Measurements from ENCODE around the gene UCN.

Gene UCN

GRCh38 chr2:27315122-27315521, 6.9 kb upstream of the UCN start:
- H3K9ac ChIP-seq (ENCODE audit: low read length in 5 of 5), result no peak overlapping the region
- no peaks in the 10 kb centered on the region for H3K27me3 ChIP-seq (ENCODE audit: control insufficient read depth in 5 of 5, insufficient read depth in 4 of 5, low read length in 5 of 5)
- no peak overlapping the region for H3K27ac ChIP-seq (ENCODE audit: low read depth, low read length)
- peaks cover 0 to 9% (median 0%) of the 10 kb centered on the region in 5 donors for H3K4me1 ChIP-seq (ENCODE audit: control insufficient read depth in 5 of 5, insufficient read depth in 5 of 5, low read length in 5 of 5)
- H3K4me3 ChIP-seq (ENCODE audit: low read depth in 1 of 5, low read length in 5 of 5), result no peak overlapping the region
- peaks cover 0 to 36% (median 22%) of the 10 kb centered on the region in 5 donors for H3K36me3 ChIP-seq (ENCODE audit: control insufficient read depth in 5 of 5, insufficient read depth in 5 of 5, low read length in 5 of 5)
- H3K9me3 ChIP-seq (ENCODE audit: control insufficient read depth in 5 of 5, low read length in 5 of 5), result no peaks in the 10 kb centered on the region

GRCh38 chr2:27314709-27315108, 6.5 kb upstream of the UCN start:
- Histone ChIP-seq H3K27me3 (ENCODE audit: control insufficient read depth in 5 of 5, insufficient read depth in 4 of 5, low read length in 5 of 5) (no peaks in the 10 kb centered on the region), H3K4me1 (ENCODE audit: control insufficient read depth in 5 of 5, insufficient read depth in 5 of 5, low read length in 5 of 5) (peaks cover 0 to 9% (median 0%) of the 10 kb centered on the region in 5 donors), H3K27ac (ENCODE audit: low read depth, low read length) (no peak overlapping the region), H3K9ac (ENCODE audit: low read length in 5 of 5) (no peak overlapping the region), H3K36me3 (ENCODE audit: control insufficient read depth in 5 of 5, insufficient read depth in 5 of 5, low read length in 5 of 5) (peaks cover 0 to 39% (median 24%) of the 10 kb centered on the region in 5 donors), H3K4me3 (ENCODE audit: low read depth in 1 of 5, low read length in 5 of 5) (no peak overlapping the region), H3K9me3 (ENCODE audit: control insufficient read depth in 5 of 5, low read length in 5 of 5) (no peaks in the 10 kb centered on the region)

GRCh38 chr2:27313882-27314645, 5.8 kb upstream of the UCN start:
- no peaks in the 10 kb centered on the region for H3K27me3 ChIP-seq (ENCODE audit: control insufficient read depth in 5 of 5, insufficient read depth in 4 of 5, low read length in 5 of 5)
- no peaks in the 10 kb centered on the region for H3K9me3 ChIP-seq (ENCODE audit: control insufficient read depth in 5 of 5, low read length in 5 of 5)
- no peak overlapping the region for H3K4me3 ChIP-seq (ENCODE audit: low read depth in 1 of 5, low read length in 5 of 5)
- no peak overlapping the region for H3K27ac ChIP-seq (ENCODE audit: low read depth, low read length)
- H3K36me3 ChIP-seq (ENCODE audit: control insufficient read depth in 5 of 5, insufficient read depth in 5 of 5, low read length in 5 of 5), result peaks cover 0 to 44% (median 28%) of the 10 kb centered on the region in 5 donors
- H3K9ac ChIP-seq (ENCODE audit: low read length in 5 of 5), result no peak overlapping the region
- peaks cover 0 to 9% (median 0%) of the 10 kb centered on the region in 5 donors for H3K4me1 ChIP-seq (ENCODE audit: control insufficient read depth in 5 of 5, insufficient read depth in 5 of 5, low read length in 5 of 5)

GRCh38 chr2:27312152-27312551, 3.9 kb upstream of the UCN start:
- Histone ChIP-seq H3K27me3 (ENCODE audit: control insufficient read depth in 5 of 5, insufficient read depth in 4 of 5, low read length in 5 of 5) (peaks cover 15 to 18% (median 17%) of the 10 kb centered on the region in 5 donors), H3K4me1 (ENCODE audit: control insufficient read depth in 5 of 5, insufficient read depth in 5 of 5, low read length in 5 of 5) (peaks cover 4 to 21% (median 12%) of the 10 kb centered on the region in 5 donors), H3K27ac (ENCODE audit: low read depth, low read length) (no peak overlapping the region), H3K4me3 (ENCODE audit: low read depth in 1 of 5, low read length in 5 of 5) (no peak overlapping the region), H3K36me3 (ENCODE audit: control insufficient read depth in 5 of 5, insufficient read depth in 5 of 5, low read length in 5 of 5) (peaks cover 0 to 47% (median 28%) of the 10 kb centered on the region in 5 donors), H3K9me3 (ENCODE audit: control insufficient read depth in 5 of 5, low read length in 5 of 5) (no peaks in the 10 kb centered on the region), H3K9ac (ENCODE audit: low read length in 5 of 5) (no peak overlapping the region)

GRCh38 chr2:27309651-27310050, 1.4 kb upstream of the UCN start:
- H3K9ac ChIP-seq (ENCODE audit: low read length in 5 of 5), result no peak overlapping the region

GRCh38 chr2:27307545-27308358, 493 bp downstream of the UCN start:
- H3K27me3 ChIP-seq (ENCODE audit: control insufficient read depth in 5 of 5, insufficient read depth in 4 of 5, low read length in 5 of 5), result peaks cover 27 to 40% (median 35%) of the 10 kb centered on the region in 5 donors
- peak overlapping the region in 1 of 5 donors; percentile 16 for H3K4me3 ChIP-seq (ENCODE audit: low read depth in 1 of 5, low read length in 5 of 5)
- no peak overlapping the region for H3K27ac ChIP-seq (ENCODE audit: low read depth, low read length)
- no peak overlapping the region for H3K9ac ChIP-seq (ENCODE audit: low read length in 5 of 5)
- H3K4me1 ChIP-seq (ENCODE audit: control insufficient read depth in 5 of 5, insufficient read depth in 5 of 5, low read length in 5 of 5), result peaks cover 4 to 31% (median 22%) of the 10 kb centered on the region in 5 donors
- H3K36me3 ChIP-seq (ENCODE audit: control insufficient read depth in 5 of 5, insufficient read depth in 5 of 5, low read length in 5 of 5), result peaks cover 0 to 31% (median 19%) of the 10 kb centered on the region in 5 donors
- no peaks in the 10 kb centered on the region for H3K9me3 ChIP-seq (ENCODE audit: control insufficient read depth in 5 of 5, low read length in 5 of 5)

More at GRCh38 chr2:27309651-27310050, 1.4 kb upstream of the UCN start:
- H3K9me3 ChIP-seq (ENCODE audit: control insufficient read depth in 5 of 5, low read length in 5 of 5), result no peaks in the 10 kb centered on the region
- H3K4me3 ChIP-seq (ENCODE audit: low read depth in 1 of 5, low read length in 5 of 5), result no peak overlapping the region
- H3K27ac ChIP-seq (ENCODE audit: low read depth, low read length), result no peak overlapping the region
- H3K36me3 ChIP-seq (ENCODE audit: control insufficient read depth in 5 of 5, insufficient read depth in 5 of 5, low read length in 5 of 5), result peaks cover 0 to 34% (median 19%) of the 10 kb centered on the region in 5 donors
- H3K27me3 ChIP-seq (ENCODE audit: control insufficient read depth in 5 of 5, insufficient read depth in 4 of 5, low read length in 5 of 5), result peaks cover 27 to 39% (median 35%) of the 10 kb centered on the region in 5 donors
- peaks cover 4 to 26% (median 19%) of the 10 kb centered on the region in 5 donors for H3K4me1 ChIP-seq (ENCODE audit: control insufficient read depth in 5 of 5, insufficient read depth in 5 of 5, low read length in 5 of 5)

- no peak overlapping the region for H3K4me3 ChIP-seq (ENCODE audit: low read depth in 1 of 5, low read length in 5 of 5)
- peaks cover 27 to 40% (median 35%) of the 10 kb centered on the region in 5 donors for H3K27me3 ChIP-seq (ENCODE audit: control insufficient read depth in 5 of 5, insufficient read depth in 4 of 5, low read length in 5 of 5)
- H3K27ac ChIP-seq (ENCODE audit: low read depth, low read length), result no peak overlapping the region
- peaks cover 0 to 27% (median 18%) of the 10 kb centered on the region in 5 donors for H3K36me3 ChIP-seq (ENCODE audit: control insufficient read depth in 5 of 5, insufficient read depth in 5 of 5, low read length in 5 of 5)
- H3K9ac ChIP-seq (ENCODE audit: low read length in 5 of 5), result no peak overlapping the region
- no peaks in the 10 kb centered on the region for H3K9me3 ChIP-seq (ENCODE audit: control insufficient read depth in 5 of 5, low read length in 5 of 5)
- H3K4me1 ChIP-seq (ENCODE audit: control insufficient read depth in 5 of 5, insufficient read depth in 5 of 5, low read length in 5 of 5), result peaks cover 4 to 31% (median 23%) of the 10 kb centered on the region in 5 donors
Observed at GRCh38 chr2:27307287-27307544, 1.0 kb downstream of the UCN start.

GRCh38 chr2:27306573-27307286, 1.5 kb downstream of the UCN start:
- H3K27ac ChIP-seq (ENCODE audit: low read depth, low read length), result no peak overlapping the region
- no peaks in the 10 kb centered on the region for H3K9me3 ChIP-seq (ENCODE audit: control insufficient read depth in 5 of 5, low read length in 5 of 5)
- H3K4me3 ChIP-seq (ENCODE audit: low read depth in 1 of 5, low read length in 5 of 5), result peak overlapping the region in 1 of 5 donors; percentile 16
- no peak overlapping the region for H3K9ac ChIP-seq (ENCODE audit: low read length in 5 of 5)
- H3K4me1 ChIP-seq (ENCODE audit: control insufficient read depth in 5 of 5, insufficient read depth in 5 of 5, low read length in 5 of 5), result peaks cover 4 to 31% (median 23%) of the 10 kb centered on the region in 5 donors
- peaks cover 0 to 22% (median 13%) of the 10 kb centered on the region in 5 donors for H3K36me3 ChIP-seq (ENCODE audit: control insufficient read depth in 5 of 5, insufficient read depth in 5 of 5, low read length in 5 of 5)
- peaks cover 27 to 40% (median 35%) of the 10 kb centered on the region in 5 donors for H3K27me3 ChIP-seq (ENCODE audit: control insufficient read depth in 5 of 5, insufficient read depth in 4 of 5, low read length in 5 of 5)

- Histone ChIP-seq H3K9me3 (ENCODE audit: control insufficient read depth in 5 of 5, low read length in 5 of 5) (no peaks in the 10 kb centered on the region), H3K36me3 (ENCODE audit: control insufficient read depth in 5 of 5, insufficient read depth in 5 of 5, low read length in 5 of 5) (peaks cover 0 to 16% (median 8%) of the 10 kb centered on the region in 5 donors), H3K27me3 (ENCODE audit: control insufficient read depth in 5 of 5, insufficient read depth in 4 of 5, low read length in 5 of 5) (peaks cover 27 to 40% (median 35%) of the 10 kb centered on the region in 5 donors), H3K9ac (ENCODE audit: low read length in 5 of 5) (no peak overlapping the region), H3K4me1 (ENCODE audit: control insufficient read depth in 5 of 5, insufficient read depth in 5 of 5, low read length in 5 of 5) (peaks cover 4 to 31% (median 23%) of the 10 kb centered on the region in 5 donors), H3K4me3 (ENCODE audit: low read depth in 1 of 5, low read length in 5 of 5) (peak overlapping the region in 1 of 5 donors; percentile 16), H3K27ac (ENCODE audit: low read depth, low read length) (no peak overlapping the region)
Observed at GRCh38 chr2:27306136-27306535, 2.1 kb downstream of the UCN start.

Measured in subcutaneous abdominal adipose tissue (tissue), 5 donors.